Pons (tissue), 1 donor: ENCODE results near the gene CIAO3.
"Not testable (repeated sequence)": the region's sequence is repeated elsewhere in the genome, so short reads cannot be mapped to it uniquely, and the experiment has no call there.

Experiments
- DNase-seq: peaks from one replicate; pipeline ENCODE4 v3.0.0-alpha.2; 2016; ENCODE audit warnings: low spot score

Gene CIAO3

DNA sequence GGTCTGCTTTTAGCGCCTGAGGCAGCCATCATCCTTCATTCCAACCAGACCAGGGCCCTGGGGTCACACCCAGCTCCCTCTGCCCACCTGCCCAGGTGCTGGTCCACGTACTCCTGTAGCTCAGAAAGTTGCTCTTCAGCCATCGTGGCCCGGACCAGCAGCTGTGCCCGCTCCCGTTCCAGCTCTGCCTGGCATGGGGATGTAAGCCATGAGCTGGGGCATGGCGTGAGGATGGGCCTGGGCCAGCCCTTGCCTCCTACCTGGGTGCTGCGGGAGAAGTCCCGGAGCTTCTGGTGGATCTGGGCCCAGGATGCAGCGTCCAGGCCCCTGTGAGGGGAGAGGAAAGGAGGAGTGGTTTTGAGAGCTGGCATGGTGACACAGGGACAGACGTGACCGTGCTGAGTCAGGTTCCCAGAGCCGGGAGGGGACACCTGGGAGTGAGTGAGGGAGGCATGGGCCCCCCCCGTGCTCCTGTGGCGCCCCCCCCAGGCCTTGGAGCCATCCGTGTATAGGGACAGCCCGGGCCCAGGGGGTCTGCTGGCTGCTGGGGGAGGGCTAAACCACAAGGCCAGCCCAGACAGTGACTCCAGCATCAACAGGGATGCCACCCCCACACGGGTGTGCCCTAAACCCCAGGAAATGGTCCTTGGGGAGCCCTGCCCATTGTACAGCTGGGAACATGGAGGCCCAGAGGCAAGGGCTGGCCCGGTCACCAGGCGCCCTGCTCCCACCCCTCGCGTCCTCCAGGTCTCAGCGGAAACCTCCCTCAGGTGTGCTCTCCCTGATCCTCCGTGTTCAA, 17.8 kb downstream of the CIAO3 start:
- DNase-seq, result no peak

- DNase-seq, result no peak
These were observed 18.8 kb downstream of the CIAO3 start for GRCh38 chr16:721765-722540.

GRCh38 chr16:720990-721764, 19.6 kb downstream of the CIAO3 start, which contains the start of gene ANTKMT:
Gene ANTKMT (plus strand): TSS chr16:721146. CDS start chr16:721275, 129 bp downstream.
- DNase-seq, result peak; percentile 59

- peak; percentile 79 for DNase-seq
These were observed 20.3 kb downstream of the CIAO3 start for GRCh38 chr16:720447-720989.

DNA sequence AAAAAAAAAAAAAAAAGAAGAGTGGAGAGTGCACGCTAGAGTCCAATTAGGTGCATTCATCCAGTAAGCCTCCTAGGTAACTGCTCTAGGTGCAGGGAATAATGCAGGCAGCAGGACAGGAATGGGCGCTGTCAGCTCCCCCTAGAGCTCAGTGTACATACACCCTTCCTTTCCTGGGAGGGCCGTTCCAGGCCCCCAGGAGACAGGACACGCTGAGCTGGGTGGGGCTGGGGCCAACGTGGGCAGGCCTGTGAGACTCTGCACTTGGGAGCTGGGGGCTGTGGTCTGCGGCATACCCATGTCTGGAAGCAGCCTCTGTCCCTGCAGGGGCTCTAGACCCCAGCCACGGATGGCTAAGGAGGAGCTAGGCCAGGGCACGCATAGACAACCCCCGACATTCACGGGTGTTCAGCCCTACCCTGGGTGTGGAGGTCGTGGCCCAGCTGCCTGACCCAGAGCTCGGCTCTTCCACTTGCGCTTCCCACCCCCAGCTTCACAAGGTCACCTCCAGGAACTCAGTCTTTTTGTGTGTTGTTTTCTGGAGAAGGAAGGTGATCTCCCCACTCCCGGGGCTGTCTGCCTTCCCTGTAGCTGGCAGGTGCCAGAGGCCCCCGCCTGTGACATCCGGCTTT, 20.9 kb downstream of the CIAO3 start:
- DNase-seq, result no peak

- DNase-seq, result no peak
These were observed 21.9 kb downstream of the CIAO3 start for GRCh38 chr16:718922-719321.

- no peak for DNase-seq
These were observed 22.4 kb downstream of the CIAO3 start for GRCh38 chr16:718389-718788.

DNA sequence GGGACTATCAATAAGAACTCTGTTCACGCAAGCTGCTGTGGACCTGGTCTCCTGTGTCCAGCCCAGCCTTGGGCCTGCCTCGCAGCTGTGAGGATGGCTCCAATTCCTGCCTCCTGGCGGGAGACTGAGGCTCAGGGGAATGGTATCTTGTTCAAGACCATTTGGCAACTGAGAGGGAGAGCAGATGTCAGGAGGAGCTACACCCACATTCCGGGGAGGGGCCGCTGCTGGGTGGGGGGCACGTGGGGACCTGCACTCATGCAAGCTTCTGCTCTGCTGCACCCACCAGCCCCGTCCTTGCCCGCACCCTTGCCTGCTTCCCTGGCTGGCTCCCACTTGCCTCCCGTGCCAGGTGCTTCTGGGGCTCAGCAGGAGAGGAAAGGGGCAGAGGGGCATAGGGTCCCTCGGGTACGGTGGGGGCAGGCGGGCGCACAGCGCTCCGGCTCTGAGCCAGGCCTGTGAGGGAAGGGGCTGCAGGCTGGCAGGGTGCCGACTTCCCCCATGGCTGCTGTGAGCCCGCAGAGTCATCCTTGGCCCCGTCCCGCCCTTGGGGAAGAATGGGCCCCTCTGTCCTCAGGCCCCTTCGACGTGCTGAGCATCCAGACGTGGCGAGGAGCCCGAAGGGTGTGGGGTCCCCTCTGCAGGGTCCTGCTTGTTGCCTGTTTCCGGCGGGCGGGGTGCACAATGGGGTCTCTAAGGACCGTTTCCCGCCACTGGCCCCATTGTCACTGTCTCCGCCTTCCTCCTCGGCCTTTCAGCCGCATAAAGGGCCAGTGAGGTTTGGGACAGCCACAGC, 23.1 kb downstream of the CIAO3 start:
- no peak for DNase-seq

DNA sequence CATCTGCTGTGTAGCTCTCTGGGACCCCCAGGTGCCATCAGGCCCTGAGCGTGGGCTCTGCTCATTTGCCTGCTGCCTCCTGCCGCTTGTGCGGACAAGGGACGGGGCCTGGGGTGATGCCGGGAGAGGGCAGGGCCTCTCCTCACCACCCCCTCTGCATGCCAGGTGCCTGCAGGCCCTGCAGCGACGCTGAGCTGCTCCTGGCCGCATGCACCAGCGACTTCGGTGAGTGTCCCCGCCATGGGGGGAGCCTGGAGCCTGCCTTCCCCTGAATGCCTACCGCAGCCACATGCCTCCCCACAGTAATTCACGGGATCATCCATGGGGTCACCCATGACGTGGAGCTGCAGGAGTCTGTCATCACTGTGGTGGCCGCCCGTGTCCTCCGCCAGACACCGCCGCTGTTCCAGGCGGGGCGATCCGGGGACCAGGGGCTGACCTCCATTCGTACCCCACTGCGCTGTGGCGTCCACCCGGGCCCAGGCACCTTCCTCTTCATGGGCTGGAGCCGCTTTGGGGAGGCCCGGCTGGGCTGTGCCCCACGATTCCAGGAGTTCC, 23.9 kb downstream of the CIAO3 start:
- DNase-seq, result no peak

- peak; percentile 94 for DNase-seq
These were observed 24.6 kb downstream of the CIAO3 start for GRCh38 chr16:716200-716568.

- no peak for DNase-seq
These were observed 25.2 kb downstream of the CIAO3 start for GRCh38 chr16:715477-716199.

DNA sequence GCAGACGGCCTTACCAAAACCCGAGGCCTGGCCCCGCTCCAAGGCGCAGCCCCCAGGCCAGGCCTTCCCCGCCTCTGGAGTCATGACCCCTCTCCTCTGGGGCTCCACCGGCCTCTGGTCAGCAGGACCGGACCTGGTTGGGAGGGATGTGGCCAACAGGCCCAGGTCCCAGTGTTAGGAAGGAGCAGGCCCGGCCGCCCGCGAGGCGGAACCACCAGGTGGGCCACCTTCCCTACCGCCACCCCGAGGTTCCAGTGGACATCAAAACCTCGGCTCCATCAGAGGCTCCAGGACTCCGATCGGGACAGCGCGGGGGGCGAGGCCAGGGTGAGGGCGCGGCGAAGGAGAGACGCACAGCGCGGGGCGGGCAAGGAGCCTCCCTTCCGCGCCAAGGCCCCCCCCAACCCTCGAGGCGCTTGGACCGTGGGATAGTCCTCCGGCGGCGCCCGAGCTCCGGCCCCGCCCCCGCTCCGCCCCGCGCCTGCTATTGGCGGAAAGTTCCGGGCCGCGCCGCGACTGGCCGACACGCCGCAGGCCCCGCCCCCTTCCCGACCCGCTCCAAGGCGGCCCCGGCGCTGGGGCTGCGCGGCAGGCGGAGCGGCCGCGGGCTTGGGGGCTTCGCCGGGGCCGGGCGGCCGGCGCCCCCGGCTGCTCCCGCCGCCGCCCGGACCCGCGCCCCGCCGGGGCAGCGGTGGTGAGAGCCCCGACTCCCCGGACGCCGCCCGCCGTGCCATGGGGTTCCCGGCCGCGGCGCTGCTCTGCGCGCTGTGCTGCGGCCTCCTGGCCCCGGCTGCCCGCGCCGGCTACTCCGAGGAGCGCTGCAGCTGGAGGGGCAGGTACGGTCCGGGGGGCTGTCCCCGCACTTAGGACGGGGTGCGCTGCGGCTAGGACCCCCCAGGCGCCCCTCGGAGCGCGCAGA, 26.0 kb downstream of the CIAO3 start, which contains the start of gene METRN:
METRN (plus strand) TSS at position 561 of the 919 bp plus-strand sequence; CDS start at position 733, 172 bp downstream.
- DNase-seq, result peak; percentile 80

DNA sequence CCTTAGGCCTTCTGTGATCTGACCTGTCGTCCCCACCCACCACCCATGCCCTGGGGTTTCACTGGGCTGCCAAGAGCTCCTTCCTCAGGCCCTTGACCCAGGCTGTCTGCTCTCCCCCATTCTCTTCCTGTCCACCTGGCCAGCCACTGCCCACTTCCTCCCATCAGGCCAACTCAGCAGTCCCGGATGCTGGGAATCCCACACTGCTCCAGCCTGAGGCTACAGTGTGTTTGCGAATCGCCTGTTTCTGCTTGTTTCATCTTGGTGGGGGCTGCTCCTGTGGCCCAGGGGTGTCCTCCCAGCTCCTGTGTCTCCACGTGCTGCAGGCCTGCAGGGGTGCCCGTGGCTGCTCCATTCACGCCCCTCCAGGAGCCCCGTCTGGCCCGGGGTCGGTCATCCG, 26.7 kb downstream of the CIAO3 start:
- DNase-seq, result no peak

DNA sequence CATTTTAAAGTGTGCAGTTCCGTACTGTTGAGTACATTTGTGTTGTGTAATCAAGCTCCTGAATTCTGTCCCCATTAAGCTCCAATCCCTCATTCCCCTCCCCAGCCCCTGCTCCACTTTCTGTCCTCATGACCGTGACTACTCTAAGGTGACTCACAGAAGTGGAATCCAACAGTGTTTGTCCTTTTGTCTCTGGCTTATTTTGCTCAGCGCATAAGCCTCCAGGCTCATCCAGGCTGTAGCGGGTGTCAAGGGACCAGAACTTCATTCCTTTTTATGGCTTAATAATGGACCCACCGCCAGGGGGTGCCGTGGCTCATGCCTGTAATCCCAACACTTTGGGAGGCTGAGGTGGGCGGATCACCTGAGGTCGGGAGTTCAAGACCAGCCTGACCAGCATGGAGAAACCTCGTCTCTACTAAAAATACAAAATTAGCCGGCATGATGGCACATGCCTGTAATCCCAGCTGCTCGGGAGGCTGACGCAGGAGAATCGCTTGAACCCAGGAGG, 28.0 kb downstream of the CIAO3 start:
- DNase-seq, result not testable (repeated sequence)

DNA sequence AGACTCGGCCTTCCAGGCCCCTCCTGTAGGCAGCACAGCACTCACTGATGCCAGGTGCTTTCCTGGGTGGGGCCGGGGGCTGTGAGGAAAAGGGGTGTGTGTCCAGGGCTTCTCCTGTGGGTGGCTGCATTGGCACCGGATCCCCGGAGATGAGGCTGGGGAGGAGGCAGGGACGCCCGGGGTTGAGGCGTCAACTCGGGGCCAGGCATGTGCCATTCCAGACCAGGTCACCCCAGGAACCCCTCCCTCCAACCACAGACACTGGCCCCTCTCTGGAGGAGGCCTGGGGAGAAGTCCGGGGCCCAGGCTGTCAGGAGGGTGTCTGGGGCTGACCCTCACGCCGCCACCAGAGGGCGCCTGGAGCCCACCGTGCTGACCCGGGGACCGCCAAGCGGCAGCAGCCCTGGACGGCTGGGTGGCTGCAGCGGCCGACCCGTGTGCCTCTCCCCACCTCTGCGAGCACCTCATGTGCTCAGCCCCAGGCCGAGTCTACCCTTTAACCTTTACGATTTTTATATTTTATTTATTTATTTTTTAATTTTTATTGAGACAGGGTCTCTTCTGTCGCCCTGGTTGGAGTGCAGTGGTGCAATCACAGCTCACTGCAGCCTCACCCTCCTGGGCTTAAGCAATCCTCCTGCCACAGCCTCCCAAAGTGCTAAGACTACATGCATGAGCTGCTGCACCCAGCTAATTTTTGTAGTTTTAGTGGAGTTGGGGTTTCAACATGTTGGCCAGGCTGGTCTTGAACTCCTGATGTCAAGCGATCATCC, 29.1 kb downstream of the CIAO3 start:
- DNase-seq, result no peak

DNA sequence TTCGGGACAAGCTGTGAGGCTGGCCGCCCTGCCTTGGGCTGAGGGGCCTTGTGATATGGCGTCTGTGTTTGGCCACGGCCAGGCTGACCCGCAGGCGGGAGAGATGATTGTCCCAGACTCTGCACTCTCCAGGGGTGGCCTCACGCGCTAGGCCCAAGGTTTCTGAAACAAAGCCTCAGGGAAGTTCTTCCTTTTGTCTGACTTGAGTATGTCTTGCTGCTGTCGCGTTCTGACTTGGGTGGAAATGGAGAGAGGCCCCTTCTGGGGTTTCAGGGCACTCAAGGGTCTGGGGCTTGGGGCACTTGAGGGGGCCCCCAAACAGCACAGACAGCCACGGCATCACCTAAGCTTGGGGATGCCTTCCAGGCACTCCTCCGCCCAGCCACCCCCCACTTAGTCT, 29.7 kb downstream of the CIAO3 start:
- no peak for DNase-seq

DNA sequence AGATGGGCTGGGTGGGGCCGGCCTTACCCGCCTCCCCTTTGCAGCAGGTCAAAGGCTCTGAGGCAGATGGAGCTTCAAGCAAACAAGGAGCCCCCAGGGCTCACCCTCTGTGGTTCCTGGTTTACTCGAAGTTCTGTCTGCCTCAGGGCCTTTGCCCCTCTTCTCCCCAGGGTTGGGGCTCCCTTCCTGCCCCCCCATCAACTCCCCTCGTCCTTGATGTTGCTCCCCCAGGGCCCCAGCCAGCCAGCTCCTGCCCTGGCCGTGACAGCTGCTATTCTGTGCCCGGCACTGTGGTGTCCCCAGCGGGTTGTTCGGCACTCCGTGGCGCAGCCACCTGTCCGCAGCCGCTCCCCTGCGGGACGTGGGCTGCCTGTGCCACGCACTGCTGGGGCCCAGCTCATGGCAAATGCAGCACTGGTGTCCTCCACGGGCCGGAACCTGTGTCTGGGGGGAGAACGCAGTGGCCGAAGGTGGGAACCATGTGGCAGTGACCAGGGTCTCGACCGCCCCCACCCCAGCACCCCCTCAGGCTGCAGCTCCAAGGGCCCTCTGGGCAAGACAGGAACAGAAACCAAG, 30.2 kb downstream of the CIAO3 start:
- no peak for DNase-seq
